ENCODE measurements around the gene WDFY3. TPM values are rescaled to one million over a fixed set of nuclear protein-coding genes. Genes with fewer than 3 reads are reported as not detected.
"Not testable (repeated sequence)": the region's sequence is repeated elsewhere in the genome, so short reads cannot be mapped to it uniquely, and the experiment has no call there.

The WDFY3 gene
- total RNA-seq, 1 experiment from 2014 or later: not detected

DNA sequence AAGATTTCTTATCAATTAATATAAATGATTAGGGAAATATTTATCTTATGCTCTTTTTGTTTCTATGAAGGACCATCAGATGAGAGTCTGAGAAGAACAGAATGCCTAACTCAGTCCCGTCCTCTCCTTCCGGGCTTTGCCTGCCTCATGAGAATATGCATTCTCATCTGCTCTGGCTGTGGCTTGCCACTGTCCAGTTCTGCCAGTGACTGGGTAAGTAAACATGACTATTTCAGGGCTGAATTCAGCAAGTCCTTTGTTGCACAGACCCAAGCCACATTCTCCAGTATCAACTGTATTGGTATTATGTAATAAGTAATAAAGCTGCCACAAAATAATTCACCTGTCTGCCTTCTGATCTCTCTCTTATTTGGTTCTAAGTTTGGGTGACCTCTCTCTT is 110.7 kb downstream of the WDFY3 start:
- no peak overlapping the region for H3K4me2 ChIP-seq (ENCODE audit: low read depth, low read length, poor library complexity, severe bottlenecking)
- no peaks in the 10 kb centered on the region for H3K9me3 ChIP-seq (ENCODE audit: low read length)
- H3K79me2 ChIP-seq (ENCODE audit: low read length): no peaks in the 10 kb centered on the region
- no peak overlapping the region for H3K4me3 ChIP-seq (ENCODE audit: low read length)
- H4K20me1 ChIP-seq (ENCODE audit: insufficient read depth, low read depth, low read length): no peaks in the 10 kb centered on the region
- H3K9me2 ChIP-seq (replicated peaks; ENCODE audit: insufficient read depth, low read length): no peaks in the 10 kb centered on the region
- H3K4me1 ChIP-seq (ENCODE audit: low read length): no peaks in the 10 kb centered on the region
- H2AFZ ChIP-seq (ENCODE audit: low read length): no peak overlapping the region
- H3K27me3 ChIP-seq (ENCODE audit: low read length): no peaks in the 10 kb centered on the region
- no peak for DNase-seq
- no peaks in the 10 kb centered on the region for H3K36me3 ChIP-seq (ENCODE audit: insufficient read depth, low read length)
- H3K9ac ChIP-seq (ENCODE audit: low read length): no peak overlapping the region
- H3K27ac ChIP-seq (ENCODE audit: low read length): no peak overlapping the region

DNA sequence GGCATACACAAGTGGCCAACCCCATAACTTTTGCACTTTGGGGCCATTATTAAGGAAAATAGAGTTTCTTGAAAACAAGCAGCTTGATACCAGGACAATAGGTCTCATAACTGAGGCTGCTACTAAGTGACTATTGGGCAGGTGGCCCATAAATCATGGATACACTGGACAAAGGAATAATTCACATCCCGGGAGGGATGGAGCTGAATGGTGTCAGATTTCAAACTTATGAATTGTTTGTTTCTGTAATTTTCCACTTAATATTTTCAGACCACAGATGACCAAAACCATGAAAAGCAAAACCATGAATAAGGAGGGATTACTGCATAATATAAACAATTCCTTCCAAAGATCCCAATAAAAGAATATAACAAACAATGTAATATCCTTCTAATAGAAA is 114.4 kb downstream of the WDFY3 start:
- H3K27ac ChIP-seq (ENCODE audit: low read length): no peak overlapping the region
- H3K4me2 ChIP-seq (ENCODE audit: low read depth, low read length, poor library complexity, severe bottlenecking): no peak overlapping the region
- H2AFZ ChIP-seq (ENCODE audit: low read length): no peak overlapping the region
- H3K9ac ChIP-seq (ENCODE audit: low read length): no peak overlapping the region
- no peaks in the 10 kb centered on the region for H3K9me3 ChIP-seq (ENCODE audit: low read length)
- H3K9me2 ChIP-seq (replicated peaks; ENCODE audit: insufficient read depth, low read length): no peaks in the 10 kb centered on the region
- H3K36me3 ChIP-seq (ENCODE audit: insufficient read depth, low read length): no peaks in the 10 kb centered on the region
- no peaks in the 10 kb centered on the region for H3K4me1 ChIP-seq (ENCODE audit: low read length)
- no peaks in the 10 kb centered on the region for H3K79me2 ChIP-seq (ENCODE audit: low read length)
- H4K20me1 ChIP-seq (ENCODE audit: insufficient read depth, low read depth, low read length): no peaks in the 10 kb centered on the region
- no peaks in the 10 kb centered on the region for H3K27me3 ChIP-seq (ENCODE audit: low read length)
- H3K4me3 ChIP-seq (ENCODE audit: low read length): no peak overlapping the region
- no peak for DNase-seq

DNA sequence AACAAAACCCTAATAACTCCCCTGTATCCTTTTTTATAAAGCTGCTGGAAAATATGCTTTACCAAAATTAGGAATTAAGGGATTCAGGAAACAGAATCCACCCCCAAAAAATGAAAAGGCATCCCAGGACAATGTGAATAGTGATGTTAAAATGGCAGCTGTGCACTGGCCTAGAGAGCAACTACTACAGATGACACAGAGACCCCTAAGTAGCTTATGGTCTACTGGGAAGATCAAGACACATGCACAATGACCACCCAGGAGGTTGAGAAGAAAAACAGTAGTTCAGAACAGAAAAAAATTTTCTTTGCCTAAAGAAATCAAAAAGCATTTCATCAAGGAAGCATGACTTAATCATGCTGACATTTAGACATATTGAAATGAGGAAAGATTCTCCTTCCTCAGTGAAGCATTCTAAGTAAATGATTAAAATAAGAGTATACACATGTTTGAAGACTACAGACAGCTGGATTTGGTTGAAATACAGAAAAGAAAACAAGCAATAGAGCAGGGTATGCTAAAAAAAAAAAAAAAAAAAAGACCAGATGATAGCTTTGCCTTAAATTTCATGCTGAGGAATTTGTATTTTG is 117.3 kb downstream of the WDFY3 start:
- H4K20me1 ChIP-seq (ENCODE audit: insufficient read depth, low read depth, low read length): no peaks in the 10 kb centered on the region
- DNase-seq: no peak
- H3K9me3 ChIP-seq (ENCODE audit: low read length): no peaks in the 10 kb centered on the region
- no peaks in the 10 kb centered on the region for H3K4me1 ChIP-seq (ENCODE audit: low read length)
- H3K9ac ChIP-seq (ENCODE audit: low read length): no peak overlapping the region
- H3K4me2 ChIP-seq (ENCODE audit: low read depth, low read length, poor library complexity, severe bottlenecking): no peak overlapping the region
- no peaks in the 10 kb centered on the region for H3K27me3 ChIP-seq (ENCODE audit: low read length)
- no peaks in the 10 kb centered on the region for H3K79me2 ChIP-seq (ENCODE audit: low read length)
- no peaks in the 10 kb centered on the region for H3K9me2 ChIP-seq (replicated peaks; ENCODE audit: insufficient read depth, low read length)
- H3K27ac ChIP-seq (ENCODE audit: low read length): no peak overlapping the region
- H2AFZ ChIP-seq (ENCODE audit: low read length): no peak overlapping the region
- no peak overlapping the region for H3K4me3 ChIP-seq (ENCODE audit: low read length)
- no peaks in the 10 kb centered on the region for H3K36me3 ChIP-seq (ENCODE audit: insufficient read depth, low read length)

DNA sequence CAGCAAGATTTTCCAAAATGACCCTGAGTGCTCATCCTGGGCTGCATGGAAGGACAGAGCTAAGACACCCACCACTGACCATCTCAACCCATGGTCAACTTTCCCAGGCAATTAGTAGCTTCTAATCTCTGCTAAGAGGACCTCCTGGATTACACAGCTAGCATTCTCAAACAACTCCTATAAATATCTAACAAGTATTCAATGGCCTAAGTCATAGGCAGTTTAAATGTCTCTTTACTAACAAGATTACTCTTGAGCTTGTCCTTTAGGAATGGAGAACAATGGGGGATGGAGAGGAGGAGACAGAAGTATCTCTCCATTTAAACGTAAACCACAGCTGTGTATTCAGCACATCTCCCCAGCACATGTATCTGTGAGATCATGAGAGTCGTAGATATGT is 118.1 kb downstream of the WDFY3 start:
- Histone ChIP-seq H3K27ac (ENCODE audit: low read length) (no peak overlapping the region), H2AFZ (ENCODE audit: low read length) (no peak overlapping the region), H3K9me3 (ENCODE audit: low read length) (no peaks in the 10 kb centered on the region), H3K4me1 (ENCODE audit: low read length) (no peaks in the 10 kb centered on the region), H3K36me3 (ENCODE audit: insufficient read depth, low read length) (no peaks in the 10 kb centered on the region), H3K9ac (ENCODE audit: low read length) (no peak overlapping the region), H3K27me3 (ENCODE audit: low read length) (no peaks in the 10 kb centered on the region), H3K9me2 (replicated peaks; ENCODE audit: insufficient read depth, low read length) (no peaks in the 10 kb centered on the region), H3K4me3 (ENCODE audit: low read length) (no peak overlapping the region), H4K20me1 (ENCODE audit: insufficient read depth, low read depth, low read length) (no peaks in the 10 kb centered on the region), H3K79me2 (ENCODE audit: low read length) (no peaks in the 10 kb centered on the region), H3K4me2 (ENCODE audit: low read depth, low read length, poor library complexity, severe bottlenecking) (no peak overlapping the region)
- no peak for DNase-seq

DNA sequence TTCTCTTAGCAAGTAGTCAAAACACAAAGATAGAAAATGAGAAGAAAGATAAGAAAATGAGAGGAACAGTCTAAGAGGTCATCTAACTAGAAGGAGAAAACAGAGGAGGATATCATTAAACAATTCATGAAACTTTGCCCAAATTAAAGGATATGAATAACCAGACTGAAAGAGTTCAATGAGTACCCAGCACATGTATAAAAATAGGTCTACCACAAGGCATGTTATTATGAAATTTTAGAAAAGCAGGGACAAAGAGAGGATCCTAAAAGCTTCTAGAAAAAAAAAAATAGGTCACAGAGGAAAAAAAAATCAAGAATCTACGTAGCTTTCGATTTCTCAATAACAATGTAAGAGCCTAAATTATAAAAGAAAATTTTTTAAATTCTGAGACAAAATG is 118.5 kb downstream of the WDFY3 start:
- DNase-seq: no peak
- Histone ChIP-seq H3K79me2 (ENCODE audit: low read length) (no peaks in the 10 kb centered on the region), H2AFZ (ENCODE audit: low read length) (no peak overlapping the region), H3K9me3 (ENCODE audit: low read length) (no peaks in the 10 kb centered on the region), H3K27ac (ENCODE audit: low read length) (no peak overlapping the region), H3K4me3 (ENCODE audit: low read length) (no peak overlapping the region), H3K9me2 (replicated peaks; ENCODE audit: insufficient read depth, low read length) (no peaks in the 10 kb centered on the region), H3K9ac (ENCODE audit: low read length) (no peak overlapping the region), H3K27me3 (ENCODE audit: low read length) (no peaks in the 10 kb centered on the region), H3K4me1 (ENCODE audit: low read length) (no peaks in the 10 kb centered on the region), H3K4me2 (ENCODE audit: low read depth, low read length, poor library complexity, severe bottlenecking) (no peak overlapping the region), H4K20me1 (ENCODE audit: insufficient read depth, low read depth, low read length) (no peaks in the 10 kb centered on the region), H3K36me3 (ENCODE audit: insufficient read depth, low read length) (no peaks in the 10 kb centered on the region)

DNA sequence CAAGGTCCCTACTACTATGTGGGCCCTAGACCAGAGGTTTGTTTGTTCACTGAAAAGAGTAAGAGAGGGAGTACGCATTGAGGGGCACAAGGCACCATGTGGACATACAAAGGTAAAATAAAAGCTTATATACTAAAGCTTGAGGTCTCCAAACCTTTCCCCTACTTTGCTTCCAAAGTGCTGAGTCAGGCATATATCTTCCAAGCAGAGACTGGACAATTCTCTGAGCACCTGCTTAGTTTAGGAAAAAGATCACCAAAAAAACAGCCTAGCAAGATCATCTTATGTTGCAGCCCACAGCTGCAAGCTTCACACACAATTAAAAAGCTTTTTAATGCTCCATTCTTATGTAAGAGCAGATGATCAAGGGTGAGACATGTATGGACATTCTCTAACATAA is 119.5 kb downstream of the WDFY3 start:
- no peaks in the 10 kb centered on the region for H3K36me3 ChIP-seq (ENCODE audit: insufficient read depth, low read length)
- H4K20me1 ChIP-seq (ENCODE audit: insufficient read depth, low read depth, low read length): no peaks in the 10 kb centered on the region
- H3K4me2 ChIP-seq (ENCODE audit: low read depth, low read length, poor library complexity, severe bottlenecking): no peak overlapping the region
- no peaks in the 10 kb centered on the region for H3K9me3 ChIP-seq (ENCODE audit: low read length)
- DNase-seq: no peak
- H3K27me3 ChIP-seq (ENCODE audit: low read length): no peaks in the 10 kb centered on the region
- no peak overlapping the region for H3K27ac ChIP-seq (ENCODE audit: low read length)
- H3K9ac ChIP-seq (ENCODE audit: low read length): no peak overlapping the region
- H3K79me2 ChIP-seq (ENCODE audit: low read length): no peaks in the 10 kb centered on the region
- H3K4me1 ChIP-seq (ENCODE audit: low read length): no peaks in the 10 kb centered on the region
- H3K9me2 ChIP-seq (replicated peaks; ENCODE audit: insufficient read depth, low read length): no peaks in the 10 kb centered on the region
- H3K4me3 ChIP-seq (ENCODE audit: low read length): no peak overlapping the region
- H2AFZ ChIP-seq (ENCODE audit: low read length): no peak overlapping the region

DNA sequence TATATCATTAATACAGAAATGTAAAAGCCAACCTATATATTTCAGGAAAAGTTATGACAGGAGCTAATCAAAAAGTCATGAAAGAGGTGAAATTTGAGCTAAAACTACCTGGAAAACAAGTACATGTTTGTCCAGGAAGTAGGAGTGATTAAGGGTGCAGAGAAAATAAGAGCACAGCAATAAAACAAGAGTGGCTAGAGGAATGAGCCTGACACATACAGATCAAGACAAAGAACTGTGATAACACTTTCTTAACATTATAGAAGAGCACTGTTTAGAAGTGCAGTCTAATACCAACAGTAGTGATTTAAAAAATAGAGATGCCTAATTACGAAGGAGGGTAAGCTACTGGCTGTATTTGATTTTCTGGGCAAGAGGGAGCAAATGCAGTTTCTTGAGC is 125.1 kb downstream of the WDFY3 start:
- H3K4me2 ChIP-seq (ENCODE audit: low read depth, low read length, poor library complexity, severe bottlenecking): no peak overlapping the region
- H2AFZ ChIP-seq (ENCODE audit: low read length): no peak overlapping the region
- H3K36me3 ChIP-seq (ENCODE audit: insufficient read depth, low read length): no peaks in the 10 kb centered on the region

DNA sequence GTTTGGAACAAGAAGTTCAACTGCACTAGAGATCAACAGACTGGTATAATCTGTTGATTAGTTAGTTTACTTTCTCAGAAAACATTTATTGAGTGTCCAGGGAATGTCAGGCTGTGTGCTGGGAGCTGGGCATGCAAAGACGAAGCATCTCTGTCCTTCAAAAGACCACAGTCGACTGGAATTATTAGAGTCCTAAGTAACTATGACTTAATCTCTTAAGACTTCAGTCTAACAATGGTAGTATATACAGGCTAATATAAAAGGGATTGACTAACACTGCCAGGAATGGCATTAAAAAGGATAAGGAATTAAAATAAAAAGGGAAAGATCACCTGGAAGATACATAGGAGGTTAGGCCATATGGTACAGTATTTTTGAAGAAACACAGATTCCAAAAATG is 128.7 kb downstream of the WDFY3 start:
- no peaks in the 10 kb centered on the region for H3K79me2 ChIP-seq (ENCODE audit: low read length)
- DNase-seq: no peak
- no peak overlapping the region for H3K4me2 ChIP-seq (ENCODE audit: low read depth, low read length, poor library complexity, severe bottlenecking)
- no peak overlapping the region for H3K27ac ChIP-seq (ENCODE audit: low read length)
- no peaks in the 10 kb centered on the region for H4K20me1 ChIP-seq (ENCODE audit: insufficient read depth, low read depth, low read length)
- no peaks in the 10 kb centered on the region for H3K27me3 ChIP-seq (ENCODE audit: low read length)
- H3K9me2 ChIP-seq (replicated peaks; ENCODE audit: insufficient read depth, low read length): no peaks in the 10 kb centered on the region
- no peak overlapping the region for H2AFZ ChIP-seq (ENCODE audit: low read length)
- no peaks in the 10 kb centered on the region for H3K9me3 ChIP-seq (ENCODE audit: low read length)
- no peaks in the 10 kb centered on the region for H3K36me3 ChIP-seq (ENCODE audit: insufficient read depth, low read length)
- no peaks in the 10 kb centered on the region for H3K4me1 ChIP-seq (ENCODE audit: low read length)
- H3K4me3 ChIP-seq (ENCODE audit: low read length): no peak overlapping the region
- no peak overlapping the region for H3K9ac ChIP-seq (ENCODE audit: low read length)

More for the DNA sequence above, 125.1 kb downstream of the WDFY3 start:
- no peak overlapping the region for H3K9ac ChIP-seq (ENCODE audit: low read length)
- no peaks in the 10 kb centered on the region for H3K9me3 ChIP-seq (ENCODE audit: low read length)
- H3K4me1 ChIP-seq (ENCODE audit: low read length): no peaks in the 10 kb centered on the region
- no peaks in the 10 kb centered on the region for H3K79me2 ChIP-seq (ENCODE audit: low read length)
- DNase-seq: no peak
- no peaks in the 10 kb centered on the region for H4K20me1 ChIP-seq (ENCODE audit: insufficient read depth, low read depth, low read length)
- H3K27ac ChIP-seq (ENCODE audit: low read length): no peak overlapping the region
- no peak overlapping the region for H3K4me3 ChIP-seq (ENCODE audit: low read length)
- no peaks in the 10 kb centered on the region for H3K27me3 ChIP-seq (ENCODE audit: low read length)
- no peaks in the 10 kb centered on the region for H3K9me2 ChIP-seq (replicated peaks; ENCODE audit: insufficient read depth, low read length)

DNA sequence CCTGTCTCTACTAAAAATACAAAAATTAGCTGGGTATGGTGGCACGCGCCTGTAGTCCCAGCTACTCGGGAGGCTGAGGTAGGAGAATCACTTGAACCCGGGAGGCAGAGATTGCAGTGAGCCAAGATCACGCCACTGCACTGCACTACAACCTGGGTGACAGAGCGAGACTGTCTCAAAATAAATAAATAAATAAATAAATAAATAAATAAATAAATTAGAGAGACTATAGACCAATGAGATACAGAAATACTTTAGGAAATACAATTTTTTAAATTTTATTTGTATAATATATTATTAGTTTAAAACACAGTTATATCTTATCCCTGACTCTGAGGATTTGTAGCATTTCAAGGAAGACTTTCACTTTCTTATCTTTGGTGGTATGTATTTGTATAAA is 136.9 kb downstream of the WDFY3 start:
- not testable (repeated sequence) for H3K4me1 ChIP-seq (ENCODE audit: low read length); DNase-seq; H3K9me2 ChIP-seq (replicated peaks; ENCODE audit: insufficient read depth, low read length); H3K27me3 ChIP-seq (ENCODE audit: low read length); H3K36me3 ChIP-seq (ENCODE audit: insufficient read depth, low read length); H3K79me2 ChIP-seq (ENCODE audit: low read length); H3K4me3 ChIP-seq (ENCODE audit: low read length); H4K20me1 ChIP-seq (ENCODE audit: insufficient read depth, low read depth, low read length); H3K9me3 ChIP-seq (ENCODE audit: low read length); H3K9ac ChIP-seq (ENCODE audit: low read length); H3K27ac ChIP-seq (ENCODE audit: low read length); H3K4me2 ChIP-seq (ENCODE audit: low read depth, low read length, poor library complexity, severe bottlenecking); H2AFZ ChIP-seq (ENCODE audit: low read length)

Measured in Karpas-422 (cell line).